ENCODE data around the gene HNF4A.

DNA sequence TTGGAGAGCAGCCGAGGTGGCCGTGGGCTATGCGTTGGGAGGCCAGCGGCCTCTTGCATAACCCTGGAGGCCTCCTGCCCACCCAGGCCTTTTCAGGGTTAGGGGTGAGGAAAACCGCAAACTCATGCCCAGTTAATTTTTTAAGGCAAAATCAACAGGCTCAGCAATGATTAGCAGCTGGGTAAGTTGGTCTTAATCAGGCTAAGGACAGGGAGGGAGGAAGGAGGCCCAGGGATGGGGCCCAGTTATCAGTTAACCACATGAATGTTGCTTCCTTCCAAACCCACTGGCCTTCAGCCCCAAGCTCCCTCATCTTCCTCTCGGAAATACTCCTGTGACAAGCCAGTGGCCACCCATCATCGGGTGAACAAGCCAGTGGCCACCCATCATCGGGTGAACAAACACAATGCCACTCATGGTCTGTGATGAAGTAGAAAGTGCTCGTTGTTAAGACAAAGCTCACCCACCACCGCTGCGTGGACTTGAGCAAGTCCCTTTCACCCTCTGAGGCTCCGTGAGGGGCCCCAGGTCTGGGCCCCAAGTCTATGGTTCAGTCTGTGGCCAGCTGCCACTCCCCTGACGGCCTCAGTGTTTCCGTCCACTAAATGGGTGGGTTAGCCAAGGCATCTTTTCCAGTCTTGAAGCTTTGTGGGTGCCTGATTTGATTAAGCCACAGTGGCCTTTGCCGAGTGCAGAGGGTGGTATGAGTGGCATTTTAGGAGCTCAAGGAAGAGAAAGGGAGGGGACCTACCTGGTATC is 39.4 kb downstream of the HNF4A start:
- TF ChIP-seq, protein P1, sequence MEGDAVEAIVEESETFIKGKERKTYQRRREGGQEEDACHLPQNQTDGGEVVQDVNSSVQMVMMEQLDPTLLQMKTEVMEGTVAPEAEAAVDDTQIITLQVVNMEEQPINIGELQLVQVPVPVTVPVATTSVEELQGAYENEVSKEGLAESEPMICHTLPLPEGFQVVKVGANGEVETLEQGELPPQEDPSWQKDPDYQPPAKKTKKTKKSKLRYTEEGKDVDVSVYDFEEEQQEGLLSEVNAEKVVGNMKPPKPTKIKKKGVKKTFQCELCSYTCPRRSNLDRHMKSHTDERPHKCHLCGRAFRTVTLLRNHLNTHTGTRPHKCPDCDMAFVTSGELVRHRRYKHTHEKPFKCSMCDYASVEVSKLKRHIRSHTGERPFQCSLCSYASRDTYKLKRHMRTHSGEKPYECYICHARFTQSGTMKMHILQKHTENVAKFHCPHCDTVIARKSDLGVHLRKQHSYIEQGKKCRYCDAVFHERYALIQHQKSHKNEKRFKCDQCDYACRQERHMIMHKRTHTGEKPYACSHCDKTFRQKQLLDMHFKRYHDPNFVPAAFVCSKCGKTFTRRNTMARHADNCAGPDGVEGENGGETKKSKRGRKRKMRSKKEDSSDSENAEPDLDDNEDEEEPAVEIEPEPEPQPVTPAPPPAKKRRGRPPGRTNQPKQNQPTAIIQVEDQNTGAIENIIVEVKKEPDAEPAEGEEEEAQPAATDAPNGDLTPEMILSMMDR (IDR thresholded peaks at IDR 0.05) = no peak
- TF ChIP-seq POLR2A (IDR thresholded peaks at IDR 0.05) = no peak

Data from uterus (tissue), 2 donors.